PC-9 (cell line): ENCODE data around the gene STK24. TPM values are rescaled to one million over a fixed set of nuclear protein-coding genes. Genes with fewer than 3 reads are reported as not detected.

Experiments
- BruUV-seq: library from RNA; stranded (reverse); fragments of 400-500 nt; replicated peaks from 2 replicates; lab custom pipeline; 2021; lab: Mats Ljungman, UMichigan
- CTCF ChIA-PET: fragments of 300-600 bp; sonication (Branson Sonifier 250); formaldehyde crosslinking; loops from one replicate; lab custom pipeline; 2022; ENCODE audit warnings: antibody characterized with exemption; lab: Charles Lee
- POLR2A ChIA-PET: fragments of 300-600 bp; sonication (Branson Sonifier 250); formaldehyde crosslinking; loops from one replicate; lab custom pipeline; 2022; ENCODE audit warnings: antibody characterized with exemption; ENCODE audit not compliant: unreplicated experiment; lab: Charles Lee
- DNase-seq, 2 experiments: peaks; one replicate each; pipeline versions ENCODE4 v3.0.0 to v3.0.0-alpha.2; 2015 to 2022; ENCODE audit warnings: mixed read lengths in 1 of 2
- H2AFZ ChIP-seq: fragments of 200-600 bp; sonication (generic); 2 replicates; pipeline ENCODE4 v1.8.1; 2017; ENCODE audit warnings: antibody characterized with exemption
- H3F3A ChIP-seq: fragments of 200-600 bp; sonication (generic); 2 replicates; pipeline ENCODE4 v1.8.1; 2017; ENCODE audit warnings: antibody characterized with exemption, mild to moderate bottlenecking, low read depth; ENCODE audit not compliant: insufficient read depth
- H3K27ac ChIP-seq: fragments of 200-600 bp; sonication (generic); 2 replicates; pipeline ENCODE4 v1.6.1; 2016; ENCODE audit warnings: mixed run types
- H3K27me3 ChIP-seq: fragments of 200-600 bp; sonication (generic); 2 replicates; pipeline ENCODE4 v1.6.1; 2016; ENCODE audit warnings: low read depth, mixed run types; ENCODE audit not compliant: insufficient read depth
- H3K36me3 ChIP-seq: fragments of 200-600 bp; sonication (generic); 2 replicates; pipeline ENCODE4 v1.6.1; 2016; ENCODE audit warnings: low read depth, mixed run types
- H3K4me1 ChIP-seq: fragments of 200-600 bp; sonication (generic); replicated peaks from 2 replicates; pipeline ENCODE4 v1.6.1; 2016; ENCODE audit warnings: mixed run types; ENCODE audit not compliant: insufficient read depth
- H3K4me2 ChIP-seq: fragments of 200-600 bp; sonication (generic); 2 replicates; pipeline ENCODE4 v1.6.1; 2017; ENCODE audit warnings: mixed run types
- H3K4me3 ChIP-seq: fragments of 200-600 bp; sonication (generic); 2 replicates; pipeline ENCODE4 v1.6.1; 2016; ENCODE audit warnings: mixed run types
- H3K79me2 ChIP-seq: fragments of 200-600 bp; sonication (generic); 2 replicates; pipeline ENCODE4 v1.6.1; 2017; ENCODE audit warnings: low read depth, mixed run types
- H3K9me2 ChIP-seq: fragments of 200-600 bp; sonication (generic); 2 replicates; pipeline ENCODE4 v1.8.1; 2017; ENCODE audit warnings: mild to moderate bottlenecking; ENCODE audit not compliant: insufficient read depth
- H3K9me3 ChIP-seq: fragments of 200-600 bp; sonication (generic); 2 replicates; pipeline ENCODE4 v1.8.1; 2016; ENCODE audit warnings: low read depth; ENCODE audit not compliant: insufficient read depth
- H4K20me1 ChIP-seq: fragments of 200-600 bp; sonication (generic); 2 replicates; pipeline ENCODE4 v1.8.1; 2017; ENCODE audit not compliant: insufficient read depth
- CTCF ChIP-seq: fragments of 200-600 bp; sonication (generic); conservative IDR thresholded peaks from 2 replicates; pipeline ENCODE4 v1.6.1; 2017; ENCODE audit warnings: mixed run types, antibody characterized with exemption, mild to moderate bottlenecking, moderate library complexity
- EZH2 ChIP-seq: fragments of 200-600 bp; sonication (generic); IDR thresholded peaks from 2 replicates; pipeline ENCODE4 v1.8.0; 2017; ENCODE audit warnings: antibody characterized with exemption, low read depth
- intact Hi-C: fragments of 100-400 bp; cut with micrococcal nuclease; formaldehyde crosslinking; loops from one replicate; pipeline ENCODE4 v1.10.0; 2022; ENCODE audit not compliant: unreplicated experiment
- total RNA-seq: library from RNA; stranded (reverse); gene quantifications from 2 replicates; pipeline ENCODE4 v1.2.3, GENCODE V29; 2021

The STK24 gene
- total RNA-seq, 1 experiment from 2014 or later = 134 TPM

GRCh38 chr13:98598043-98598442, 21.1 kb upstream of the STK24 start:
- H3K4me2 ChIP-seq = no peak overlapping the region
- ChIA-PET CTCF (interaction anchor here (0.6 kb wide), 1 partner anchor 164 kb away, joined by 9 read pairs; no protein-coding TSS in a partner anchor), POLR2A (no interaction called here)
- H2AFZ ChIP-seq = no peak overlapping the region
- no peak for TF ChIP-seq EZH2
- no peak for TF ChIP-seq CTCF
- no peak for DNase-seq
- no peak overlapping the region for H3K4me3 ChIP-seq
- no TSS peak for BruUV-seq
- H3F3A ChIP-seq = no peaks in the 10 kb centered on the region
- no peaks in the 10 kb centered on the region for H3K27me3 ChIP-seq
- no peaks in the 10 kb centered on the region for H4K20me1 ChIP-seq
- H3K4me1 ChIP-seq = 0 out of 2 replicates have a peak, but pooled peaks cover 4% of the 10 kb centered on the region
- no peaks in the 10 kb centered on the region for H3K36me3 ChIP-seq
- no peak overlapping the region for H3K27ac ChIP-seq
- H3K9me3 ChIP-seq = no peaks in the 10 kb centered on the region
- intact Hi-C loops = no loop called here
- H3K9me2 ChIP-seq = no peaks in the 10 kb centered on the region; the same call in 1 of the 2 replicates
- no peaks in the 10 kb centered on the region for H3K79me2 ChIP-seq

GRCh38 chr13:98595134-98595533, 18.2 kb upstream of the STK24 start:
- Histone ChIP-seq H3K4me2 (no peak overlapping the region), H2AFZ (no peak overlapping the region), H3K9me2 (no peaks in the 10 kb centered on the region; the same call in 1 of the 2 replicates), H3K79me2 (no peaks in the 10 kb centered on the region), H3K27me3 (no peaks in the 10 kb centered on the region), H3K4me3 (no peak overlapping the region), H4K20me1 (no peaks in the 10 kb centered on the region), H3K27ac (no peak overlapping the region), H3K9me3 (no peaks in the 10 kb centered on the region), H3K4me1 (0 out of 2 replicates have a peak, but pooled peaks cover 4% of the 10 kb centered on the region), H3F3A (no peaks in the 10 kb centered on the region), H3K36me3 (no peaks in the 10 kb centered on the region)
- ChIA-PET POLR2A (interaction anchor here (0.6 kb wide), 1 partner anchor 1243 kb away, joined by 3 read pairs; no protein-coding TSS in a partner anchor), CTCF (no interaction called here)
- intact Hi-C loops = no loop called here
- no peak for DNase-seq
- no TSS peak for BruUV-seq
- TF ChIP-seq CTCF (no peak), EZH2 (no peak)

GRCh38 chr13:98592362-98592732, 15.4 kb upstream of the STK24 start:
- H2AFZ ChIP-seq = 0 out of 2 replicates have a peak overlapping the region, but pooled peaks have one; percentile 6
- no peaks in the 10 kb centered on the region for H3K9me2 ChIP-seq
- H3K4me3 ChIP-seq = no peak overlapping the region
- no peaks in the 10 kb centered on the region for H4K20me1 ChIP-seq
- no TSS peak for BruUV-seq
- DNase-seq = no peak
- no peaks in the 10 kb centered on the region for H3F3A ChIP-seq
- H3K4me2 ChIP-seq = no peak overlapping the region
- POLR2A ChIA-PET = interaction anchor here (0.6 kb wide), 1 partner anchor 16 kb away, joined by 3 read pairs; no protein-coding TSS in a partner anchor
- H3K27me3 ChIP-seq = no peaks in the 10 kb centered on the region
- TF ChIP-seq CTCF (no peak), EZH2 (no peak)
- no peaks in the 10 kb centered on the region for H3K79me2 ChIP-seq
- H3K4me1 ChIP-seq = 0 out of 2 replicates have a peak, but pooled peaks cover 2% of the 10 kb centered on the region
- intact Hi-C loops = no loop called here
- CTCF ChIA-PET = no interaction called here
- no peaks in the 10 kb centered on the region for H3K9me3 ChIP-seq
- H3K27ac ChIP-seq = no peak overlapping the region
- no peaks in the 10 kb centered on the region for H3K36me3 ChIP-seq
